Upper lobe of right lung (tissue), 1 donor: ENCODE results near the gene TBCD. TPM values are rescaled to one million over a fixed set of nuclear protein-coding genes. Genes with fewer than 3 reads are reported as not detected.

Source experiments
- ATAC-seq: fragments of 200-7000 bp; cut with Tn5 transposase; one replicate; pipeline ENCODE4 v1.9.1; 2020; ENCODE audit warnings: mild to moderate bottlenecking, moderate library complexity
- DNase-seq: peaks from one replicate; pipeline ENCODE4 v3.0.0-alpha.2; 2020
- H3K27ac ChIP-seq: fragments of 200-600 bp; one replicate; pipeline ENCODE4 v1.8.0; 2022
- H3K27me3 ChIP-seq: fragments of 200-600 bp; one replicate; pipeline ENCODE4 v1.8.0; 2022; ENCODE audit warnings: mild to moderate bottlenecking
- H3K36me3 ChIP-seq: fragments of 200-600 bp; one replicate; pipeline ENCODE4 v1.8.0; 2022
- H3K4me1 ChIP-seq: fragments of 200-600 bp; one replicate; pipeline ENCODE4 v1.8.0; 2022
- H3K4me3 ChIP-seq: fragments of 200-600 bp; one replicate; pipeline ENCODE4 v1.8.0; 2022; ENCODE audit warnings: mild to moderate bottlenecking
- H3K9me3 ChIP-seq: fragments of 200-600 bp; one replicate; pipeline ENCODE4 v1.8.0; 2022
- intact Hi-C: fragments of 100-400 bp; cut with DNase I; formaldehyde crosslinking; loops from one replicate; pipeline ENCODE4 v1.11.0; 2022
- total RNA-seq: library from RNA; stranded (reverse); fragmentation: NEBNext Ultra II Directional; extraction: Animal tissue kit (Norgen Biotek cat#: 25700); gene quantifications from one replicate; pipeline ENCODE4 v1.2.1, GENCODE V29; 2021
- TF ChIP-seq, protein P1 (sequence below): fragments of 200-600 bp; IDR thresholded peaks from one replicate; pipeline ENCODE4 v1.8.0; 2022; ENCODE audit warnings: antibody characterized with exemption
- donor health status: DM: no; HTN: yes; CAD: no; lungs with severe emphysema.

TBCD gene
- total RNA-seq, 1 donor from 2014 or later: 84.5 TPM

DNA sequence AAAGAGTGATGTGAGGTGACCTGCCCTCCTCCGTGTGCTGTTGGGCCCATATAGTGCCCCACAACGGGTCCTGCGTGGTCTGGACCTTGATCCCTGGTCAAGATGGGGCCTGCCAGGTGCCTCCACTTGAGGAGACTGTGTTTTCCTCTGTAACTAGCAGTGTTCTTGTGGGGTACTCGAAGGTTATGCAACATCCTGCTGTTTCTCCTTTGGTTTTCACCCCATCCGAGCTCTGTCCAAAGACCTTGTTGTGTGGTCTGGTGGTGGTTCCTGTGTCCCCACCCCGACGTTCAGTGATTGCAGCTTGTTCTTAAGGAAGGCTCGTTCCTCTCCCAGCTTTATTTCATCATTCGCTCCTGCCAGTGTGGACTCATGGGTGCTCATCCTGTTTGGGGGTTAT, 126.7 kb downstream of the TBCD start:
- H3K9me3 ChIP-seq: no peaks in the 10 kb centered on the region
- H3K4me3 ChIP-seq: no peak overlapping the region
- no peaks in the 10 kb centered on the region for H3K27me3 ChIP-seq
- ATAC-seq: peak; percentile 6
- H3K27ac ChIP-seq: peak overlapping the region; percentile 56
- H3K36me3 ChIP-seq: no peaks in the 10 kb centered on the region
- intact Hi-C loops: no loop called here
- TF ChIP-seq, protein P1, sequence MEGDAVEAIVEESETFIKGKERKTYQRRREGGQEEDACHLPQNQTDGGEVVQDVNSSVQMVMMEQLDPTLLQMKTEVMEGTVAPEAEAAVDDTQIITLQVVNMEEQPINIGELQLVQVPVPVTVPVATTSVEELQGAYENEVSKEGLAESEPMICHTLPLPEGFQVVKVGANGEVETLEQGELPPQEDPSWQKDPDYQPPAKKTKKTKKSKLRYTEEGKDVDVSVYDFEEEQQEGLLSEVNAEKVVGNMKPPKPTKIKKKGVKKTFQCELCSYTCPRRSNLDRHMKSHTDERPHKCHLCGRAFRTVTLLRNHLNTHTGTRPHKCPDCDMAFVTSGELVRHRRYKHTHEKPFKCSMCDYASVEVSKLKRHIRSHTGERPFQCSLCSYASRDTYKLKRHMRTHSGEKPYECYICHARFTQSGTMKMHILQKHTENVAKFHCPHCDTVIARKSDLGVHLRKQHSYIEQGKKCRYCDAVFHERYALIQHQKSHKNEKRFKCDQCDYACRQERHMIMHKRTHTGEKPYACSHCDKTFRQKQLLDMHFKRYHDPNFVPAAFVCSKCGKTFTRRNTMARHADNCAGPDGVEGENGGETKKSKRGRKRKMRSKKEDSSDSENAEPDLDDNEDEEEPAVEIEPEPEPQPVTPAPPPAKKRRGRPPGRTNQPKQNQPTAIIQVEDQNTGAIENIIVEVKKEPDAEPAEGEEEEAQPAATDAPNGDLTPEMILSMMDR: no peak
- peaks cover 73% of the 10 kb centered on the region for H3K4me1 ChIP-seq
- no peak for DNase-seq

DNA sequence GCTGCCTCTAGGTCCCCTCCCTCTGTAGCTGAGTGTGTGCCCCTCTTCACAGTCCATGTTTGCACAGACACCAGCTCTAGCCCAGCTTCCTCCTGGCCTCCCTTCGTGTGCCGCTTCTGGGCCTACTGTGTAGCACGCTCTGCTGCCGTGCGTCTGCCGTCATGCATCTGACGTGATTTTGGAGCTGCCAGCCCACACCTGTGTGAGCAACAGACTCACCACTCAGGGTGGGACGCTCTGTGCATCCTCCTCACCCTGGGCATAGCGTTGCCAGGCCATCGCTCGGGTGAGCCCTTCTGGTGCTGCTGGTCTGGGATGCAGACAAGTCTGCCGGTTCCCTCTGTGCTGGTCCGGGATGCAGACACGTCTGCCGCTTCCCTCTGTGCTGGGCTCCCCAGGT, 127.4 kb downstream of the TBCD start:
- no peak for DNase-seq
- Histone ChIP-seq H3K4me3 (no peak overlapping the region), H3K4me1 (peaks cover 77% of the 10 kb centered on the region), H3K9me3 (no peaks in the 10 kb centered on the region), H3K36me3 (no peaks in the 10 kb centered on the region), H3K27me3 (no peaks in the 10 kb centered on the region), H3K27ac (peak overlapping the region; percentile 56)
- intact Hi-C loops: no loop called here
- TF ChIP-seq, protein P1: no peak
- ATAC-seq: no peak

DNA sequence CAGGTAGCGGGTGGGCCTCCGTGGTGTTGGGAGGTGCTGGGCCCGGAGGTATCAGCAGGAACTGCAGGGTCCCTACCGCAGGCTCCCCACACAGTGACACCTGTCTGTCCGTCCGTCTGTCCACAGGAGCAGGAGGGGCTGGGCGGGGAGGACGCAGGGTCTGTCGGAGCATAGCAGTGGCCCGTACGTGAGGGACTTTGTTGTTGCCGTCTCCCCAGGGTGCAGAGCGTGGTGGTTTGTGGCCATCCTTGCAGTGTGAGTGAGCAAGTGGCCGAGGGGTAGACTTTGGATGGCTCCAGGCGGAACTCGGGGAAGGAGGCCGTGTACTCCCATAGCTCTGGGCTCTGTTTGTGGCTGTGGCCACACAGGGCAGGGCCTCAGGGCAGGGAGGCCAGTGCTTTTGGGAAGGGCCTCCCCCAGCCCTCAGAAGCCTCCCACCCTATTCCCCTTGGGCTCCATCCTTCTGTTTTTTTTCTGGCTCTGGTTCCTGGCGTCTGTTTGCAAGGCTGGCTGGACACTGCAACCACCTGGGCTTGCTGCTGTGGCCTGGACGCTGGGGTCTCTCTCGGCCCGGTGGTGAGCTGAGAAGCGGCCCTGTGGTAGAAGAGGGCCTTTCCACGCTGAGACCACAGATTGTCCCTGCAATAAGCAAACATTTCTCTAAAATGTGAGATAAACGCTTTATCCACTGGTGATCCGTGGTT, 128.9 kb downstream of the TBCD start:
- intact Hi-C loops: no loop called here
- DNase-seq: no peak
- no peaks in the 10 kb centered on the region for H3K27me3 ChIP-seq
- H3K27ac ChIP-seq: no peak overlapping the region
- no peaks in the 10 kb centered on the region for H3K9me3 ChIP-seq
- ATAC-seq: no peak
- H3K36me3 ChIP-seq: no peaks in the 10 kb centered on the region
- no peak overlapping the region for H3K4me3 ChIP-seq
- TF ChIP-seq, protein P1: no peak
- peaks cover 79% of the 10 kb centered on the region for H3K4me1 ChIP-seq

DNA sequence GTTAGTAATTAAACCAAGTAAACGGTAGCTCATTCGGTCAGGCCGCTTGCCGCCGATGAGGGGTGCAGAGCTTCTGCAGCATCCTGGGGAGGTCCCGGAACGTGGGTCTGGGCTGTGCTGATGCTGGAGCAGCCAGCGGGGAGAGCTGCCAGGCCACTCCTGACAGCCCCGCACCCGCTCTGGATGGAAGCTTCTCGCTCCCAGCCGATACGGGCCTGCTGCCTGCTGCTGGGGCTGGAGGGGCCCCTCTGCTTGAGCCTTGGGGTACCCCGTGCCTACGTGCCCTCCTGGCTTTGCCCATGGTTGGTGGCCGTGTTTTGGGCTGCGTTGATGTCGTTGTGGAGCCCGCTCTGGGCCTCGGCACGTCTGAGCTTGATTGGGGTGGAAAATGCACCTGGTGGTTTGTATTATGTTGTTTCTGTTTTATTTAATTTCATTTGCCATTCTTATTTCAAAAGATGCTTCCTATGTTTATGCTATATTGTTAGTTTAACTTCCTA, 129.5 kb downstream of the TBCD start:
- DNase-seq: no peak
- intact Hi-C loops: no loop called here
- peaks cover 79% of the 10 kb centered on the region for H3K4me1 ChIP-seq

DNA sequence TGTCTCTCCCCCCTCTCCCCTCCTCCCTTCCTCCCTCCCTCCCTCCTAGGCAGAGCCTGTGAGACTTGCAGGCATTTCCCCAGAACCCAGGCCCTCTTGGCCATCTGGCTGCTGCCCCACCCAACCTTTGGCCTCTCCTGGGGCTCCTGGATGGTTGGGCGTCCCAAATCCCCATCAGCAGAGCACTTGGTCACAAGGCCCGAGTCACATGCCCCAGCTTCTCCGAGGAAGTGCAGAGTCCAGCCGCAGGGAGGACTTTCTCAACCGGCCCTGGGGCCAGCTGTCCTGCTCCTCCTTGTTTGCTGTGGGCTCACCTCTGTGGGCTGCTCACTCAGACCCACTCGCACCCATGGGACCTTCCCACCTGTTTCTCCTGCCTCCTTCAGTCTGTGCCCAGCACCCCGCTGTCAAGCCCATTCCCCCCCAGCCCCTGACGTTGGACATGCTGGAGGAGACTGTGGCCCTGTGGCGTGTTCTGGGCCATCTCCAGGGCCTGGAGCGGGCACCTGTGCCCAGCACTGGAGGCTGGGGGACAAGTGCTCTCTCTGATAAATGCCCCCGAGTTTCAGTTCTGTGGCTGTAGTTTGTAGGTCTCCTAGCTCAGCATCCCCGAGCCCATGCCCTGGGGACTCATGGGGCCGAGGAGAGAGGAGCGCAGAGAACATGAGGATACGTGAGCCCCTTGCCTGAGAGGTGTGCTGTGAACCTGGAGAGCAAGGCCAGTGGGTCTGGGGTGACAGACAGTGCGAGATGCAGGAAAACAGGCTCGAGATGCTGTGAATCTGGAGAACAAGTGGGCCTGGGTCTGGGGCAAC, 130.2 kb downstream of the TBCD start:
- TF ChIP-seq, protein P1: no peak
- Histone ChIP-seq H3K4me1 (peaks cover 73% of the 10 kb centered on the region), H3K27ac (peak overlapping the region; percentile 78), H3K9me3 (no peaks in the 10 kb centered on the region), H3K27me3 (no peaks in the 10 kb centered on the region), H3K4me3 (no peak overlapping the region), H3K36me3 (no peaks in the 10 kb centered on the region)
- intact Hi-C loops: no loop called here
- ATAC-seq (peak; percentile 59), DNase-seq (peak; percentile 86)

More for the DNA sequence above, 129.5 kb downstream of the TBCD start:
- Histone ChIP-seq H3K9me3 (no peaks in the 10 kb centered on the region), H3K4me3 (no peak overlapping the region), H3K27me3 (no peaks in the 10 kb centered on the region), H3K36me3 (no peaks in the 10 kb centered on the region), H3K27ac (peak overlapping the region; percentile 78)
- ATAC-seq: no peak
- TF ChIP-seq, protein P1: no peak
